Stimulated activated naive CD4-positive, alpha-beta T cell (primary cell): ENCODE data around the gene CADPS.

Experiments used
- DNase-seq, 6 experiments: peaks; one replicate each; lab custom pipeline; 2025; lab: John Stamatoyannopoulos, UW

CADPS gene

GRCh38 chr3:62632510-62633294 is 242.5 kb downstream of the CADPS start:
- no peak for DNase-seq

GRCh38 chr3:62631488-62631887 is 243.7 kb downstream of the CADPS start:
- DNase-seq, result no peak

GRCh38 chr3:62630664-62631063 is 244.6 kb downstream of the CADPS start:
- no peak for DNase-seq

- DNase-seq, result no peak
Observed at GRCh38 chr3:62625268-62625667, 249.9 kb downstream of the CADPS start.

- DNase-seq, result no peak
Observed at GRCh38 chr3:62624185-62624584, 251.0 kb downstream of the CADPS start.

- DNase-seq, result no peak
Observed at GRCh38 chr3:62622553-62623174, 252.6 kb downstream of the CADPS start.

- DNase-seq, result no peak
Observed at GRCh38 chr3:62621925-62622324, 253.3 kb downstream of the CADPS start.

GRCh38 chr3:62621176-62621575 is 254.0 kb downstream of the CADPS start:
- DNase-seq, result no peak

GRCh38 chr3:62615258-62615849 is 259.9 kb downstream of the CADPS start:
- no peak for DNase-seq

- DNase-seq, result no peak
Observed at GRCh38 chr3:62614527-62614926, 260.7 kb downstream of the CADPS start.

DNA sequence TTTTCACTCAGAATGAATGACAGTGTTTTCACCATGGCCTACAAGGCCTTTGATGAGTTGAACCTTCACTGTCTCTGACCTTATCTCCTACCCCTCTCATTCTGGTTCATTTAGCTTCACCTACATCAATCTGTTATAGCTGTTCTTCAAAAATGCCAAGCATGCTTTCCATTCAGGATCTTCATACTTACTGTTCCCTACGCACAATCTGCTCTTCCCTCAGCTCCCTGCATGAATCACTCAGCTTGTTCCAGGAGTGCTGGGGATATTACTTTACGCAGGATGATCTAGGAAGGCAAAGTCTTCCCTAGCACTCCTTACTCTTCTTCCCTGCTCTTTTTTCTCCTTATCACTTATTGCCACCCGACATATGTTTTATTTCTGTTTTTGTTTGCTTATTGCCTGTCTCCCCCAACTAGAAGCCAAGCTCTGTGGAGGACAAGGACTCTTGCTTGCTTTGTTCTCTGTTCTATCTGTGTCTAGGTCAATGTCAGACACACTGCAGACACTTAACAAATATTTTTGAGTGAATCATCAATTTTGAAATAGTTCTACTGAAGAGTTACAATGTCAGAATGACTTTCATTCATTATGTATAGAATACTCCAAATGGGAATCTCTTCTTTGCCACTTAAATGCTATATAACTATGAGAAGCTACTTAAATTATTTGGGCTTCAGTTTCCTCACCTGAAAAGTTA is 263.5 kb downstream of the CADPS start:
- DNase-seq, result no peak

GRCh38 chr3:62607287-62608029 is 267.8 kb downstream of the CADPS start:
- no peak for DNase-seq

DNA sequence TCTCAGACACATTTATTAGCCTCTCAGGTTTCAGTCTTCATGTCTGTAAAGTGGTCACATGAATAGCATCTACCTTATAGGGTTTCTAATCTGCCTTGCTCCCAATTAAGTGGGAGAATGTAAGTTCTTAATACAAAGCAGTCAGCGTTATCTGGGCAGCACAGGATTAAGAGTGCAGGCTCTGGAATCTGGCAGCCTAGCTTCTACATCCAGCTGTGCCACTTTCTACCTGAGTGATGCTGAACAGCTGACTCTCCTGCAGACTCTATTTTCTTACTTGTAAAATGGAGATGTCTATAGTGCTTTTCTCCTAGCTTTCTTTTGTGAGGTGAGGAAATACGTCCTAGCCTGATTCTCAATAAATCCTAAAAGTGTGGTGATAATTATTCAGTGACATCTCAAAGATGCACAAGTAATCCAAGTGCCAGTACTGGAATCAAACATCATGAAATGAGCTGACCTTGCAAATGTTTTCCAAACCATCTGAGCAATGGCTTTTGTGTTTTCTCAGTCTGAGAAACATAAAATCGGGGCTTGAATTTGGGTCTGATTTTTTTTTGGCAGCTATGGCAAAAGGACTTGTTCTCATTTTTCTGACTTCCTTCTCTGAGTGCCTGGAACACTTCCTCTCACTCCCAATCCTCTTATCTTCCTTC is 269.7 kb downstream of the CADPS start:
- no peak for DNase-seq

GRCh38 chr3:62604751-62605351 is 270.4 kb downstream of the CADPS start:
- DNase-seq, result no peak

- no peak for DNase-seq
Observed at GRCh38 chr3:62604298-62604697, 270.9 kb downstream of the CADPS start.

DNA sequence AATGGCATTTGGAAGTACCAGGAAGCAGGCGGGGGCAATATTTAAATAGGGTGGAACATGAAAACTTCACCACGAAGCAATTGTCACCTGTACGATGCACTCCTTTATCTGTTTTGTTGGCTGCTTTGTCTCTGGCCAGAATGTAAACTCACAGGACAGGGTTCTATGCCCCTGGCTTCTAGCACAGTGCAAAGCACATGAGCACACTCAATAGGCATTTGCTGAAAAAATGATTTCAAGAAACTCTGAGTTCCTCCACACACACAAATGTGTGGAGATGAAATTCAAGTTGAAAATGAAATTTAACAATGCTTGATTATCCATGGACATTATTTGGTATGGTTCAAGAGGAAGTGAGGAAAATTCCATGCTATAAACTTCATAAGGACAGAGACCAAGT is 272.2 kb downstream of the CADPS start:
- DNase-seq, result no peak

- DNase-seq, result no peak
Observed at GRCh38 chr3:62602129-62602770, 273.0 kb downstream of the CADPS start.

DNA sequence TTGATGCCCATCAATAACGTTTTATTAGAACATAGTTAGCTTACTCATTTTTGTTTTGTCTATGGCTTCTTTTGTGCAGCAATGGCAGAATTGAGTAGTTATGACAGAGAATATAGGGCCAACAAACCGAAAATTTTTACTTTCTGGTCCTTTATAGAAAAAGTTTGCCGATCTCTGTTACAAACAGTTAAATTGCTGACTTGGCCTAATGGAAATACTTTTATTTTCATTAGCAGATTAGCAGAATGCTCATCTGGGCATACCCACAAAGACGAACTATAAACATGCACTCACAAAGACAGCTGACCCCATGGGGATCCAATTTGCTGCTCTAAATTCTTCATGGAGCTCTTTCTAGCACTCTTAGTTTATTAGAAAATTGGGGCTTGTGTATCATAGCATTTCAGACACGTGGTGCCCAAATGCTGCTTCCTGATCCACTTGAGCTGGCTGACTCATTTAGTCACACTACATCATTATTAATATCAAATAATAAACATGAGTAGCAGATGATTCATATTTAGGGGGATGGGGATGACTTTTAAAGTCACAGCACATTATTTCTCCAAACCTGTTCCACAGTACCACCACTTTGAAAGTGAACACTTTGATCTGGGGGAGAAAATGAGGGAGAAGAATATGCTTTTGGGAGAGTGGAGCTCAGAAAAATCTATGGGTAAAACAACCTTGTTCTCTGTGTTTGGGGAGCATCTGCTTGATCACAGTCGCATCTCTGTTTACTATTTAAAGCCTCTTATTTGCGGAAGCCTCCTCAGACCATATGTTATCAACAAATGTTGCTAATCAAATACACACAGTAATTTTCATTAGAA is 273.8 kb downstream of the CADPS start:
- no peak for DNase-seq

DNA sequence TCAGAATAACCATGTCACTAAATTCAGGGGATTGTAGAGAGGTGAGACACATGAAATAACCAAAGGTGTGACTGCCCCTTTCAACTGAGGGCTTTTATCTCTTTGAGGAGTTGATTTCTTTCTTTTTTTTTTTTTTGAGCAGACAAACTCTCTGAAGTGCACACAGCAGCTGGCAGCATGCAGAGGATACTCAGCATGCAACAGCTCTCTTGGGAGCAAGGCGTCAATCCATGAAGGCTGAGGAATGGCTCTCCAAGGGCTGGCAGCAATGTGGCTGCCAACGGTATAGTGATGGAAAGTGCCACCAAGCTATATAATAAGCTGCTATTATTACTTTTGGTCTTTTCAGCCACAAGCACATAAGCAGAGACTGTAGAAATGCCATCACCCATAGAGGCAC is 275.2 kb downstream of the CADPS start:
- no peak for DNase-seq

DNA sequence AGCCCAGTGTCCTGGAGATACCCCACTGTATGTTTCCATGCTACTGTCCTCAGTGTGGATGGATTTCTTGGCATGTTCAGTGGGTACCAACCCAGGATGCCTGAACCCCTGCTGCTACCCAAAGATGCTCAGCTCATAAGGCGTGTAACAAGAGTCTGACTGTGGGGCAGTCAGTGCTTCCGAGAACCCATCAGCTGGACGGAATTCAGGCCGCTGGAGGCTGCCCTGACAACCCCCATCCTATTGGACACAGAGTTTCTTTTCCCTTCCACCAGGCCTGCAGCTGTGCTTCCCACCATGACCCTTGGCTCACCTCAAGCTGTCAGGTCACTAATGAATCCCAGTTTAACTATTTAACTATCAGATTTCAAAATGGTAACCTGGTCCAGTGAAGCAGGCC is 277.7 kb downstream of the CADPS start:
- DNase-seq, result no peak
